GM18868 (cell line): Measurements from ENCODE around the gene TBC1D22A.
"Not testable (repeated sequence)": the region's sequence is repeated elsewhere in the genome, so short reads cannot be mapped to it uniquely, and the experiment has no call there.

Source experiments
- ATAC-seq: cut with Tn5 transposase; IDR thresholded peaks from one replicate; pipeline ENCODE4 v1.9.1; 2021; ENCODE audit warnings: mild to moderate bottlenecking, moderate library complexity; ENCODE audit not compliant: unreplicated experiment

The TBC1D22A gene

GRCh38 chr22:47049736-47050400, 287.4 kb downstream of the TBC1D22A start:
- ATAC-seq, result not testable (repeated sequence)

- no peak for ATAC-seq
Measured at GRCh38 chr22:47050401-47051051, 288.1 kb downstream of the TBC1D22A start.

GRCh38 chr22:47051441-47052071, 289.1 kb downstream of the TBC1D22A start:
- ATAC-seq, result no peak

- ATAC-seq, result no peak
Measured at GRCh38 chr22:47052236-47053012, 290.0 kb downstream of the TBC1D22A start.

GRCh38 chr22:47053013-47053725, 290.7 kb downstream of the TBC1D22A start:
- ATAC-seq, result no peak

GRCh38 chr22:47053726-47054141, 291.3 kb downstream of the TBC1D22A start:
- no peak for ATAC-seq

- ATAC-seq, result no peak
Measured at GRCh38 chr22:47054231-47055072, 292.0 kb downstream of the TBC1D22A start.

- no peak for ATAC-seq
Measured at GRCh38 chr22:47055073-47055355, 292.6 kb downstream of the TBC1D22A start.

GRCh38 chr22:47055461-47055860, 293.0 kb downstream of the TBC1D22A start:
- no peak for ATAC-seq

GRCh38 chr22:47055921-47056320, 293.5 kb downstream of the TBC1D22A start:
- no peak for ATAC-seq

GRCh38 chr22:47056361-47056760, 293.9 kb downstream of the TBC1D22A start:
- ATAC-seq, result no peak

GRCh38 chr22:47056776-47057470, 294.5 kb downstream of the TBC1D22A start:
- ATAC-seq, result no peak

- no peak for ATAC-seq
Measured at GRCh38 chr22:47057916-47058585, 295.6 kb downstream of the TBC1D22A start.

GRCh38 chr22:47059076-47059475, 296.6 kb downstream of the TBC1D22A start:
- no peak for ATAC-seq

- no peak for ATAC-seq
Measured at GRCh38 chr22:47059701-47060161, 297.3 kb downstream of the TBC1D22A start.

GRCh38 chr22:47060718-47061117, 298.3 kb downstream of the TBC1D22A start:
- ATAC-seq, result no peak

- no peak for ATAC-seq
Measured at GRCh38 chr22:47061226-47061625, 298.8 kb downstream of the TBC1D22A start.

- no peak for ATAC-seq
Measured at GRCh38 chr22:47062126-47062525, 299.7 kb downstream of the TBC1D22A start.

GRCh38 chr22:47063071-47063509, 300.6 kb downstream of the TBC1D22A start:
- no peak for ATAC-seq
